K562 (cell line): Measurements from ENCODE around the gene TOX3. TPM values are rescaled to one million over a fixed set of nuclear protein-coding genes. Genes with fewer than 3 reads are reported as not detected.

ENCODE experiments used
- ATAC-seq: fragments of 200-7000 bp; cut with Tn5 transposase; 3 replicates; pipeline ENCODE4 v1.9.1; 2020; ENCODE audit warnings: moderate library complexity
- BruUV-seq: library from RNA; stranded (reverse); fragments of 400-500 nt; replicated peaks from 2 replicates; lab custom pipeline; 2021; lab: Mats Ljungman, UMichigan
- CTCF ChIA-PET: fragments of 300-600 bp; formaldehyde crosslinking; extraction: SDS; loops from one replicate; lab custom pipeline; 2021; ENCODE audit warnings: low intra/inter-chr PET ratio; lab: Yijun Ruan, JAX
- POLR2A ChIA-PET: fragments of 300-600, 350-650 bp; sonication (Branson Sonifier 250); formaldehyde crosslinking; extraction: SDS; loops from one replicate; lab custom pipeline; 2021; ENCODE audit warnings: antibody characterized with exemption, inconsistent platforms; lab: Yijun Ruan, JAX
- DNase-seq, 4 experiments: peaks; one replicate each; pipeline versions ENCODE4 v3.0.0 to v3.0.0-alpha.2; 2011 to 2018; ENCODE audit warnings: low spot score in 3 of 4, mixed read lengths in 3 of 4; ENCODE audit errors: extremely low read depth in 1 of 4
- FAIRE-seq: peaks from 2 replicates; lab custom pipeline; 2011; peaks lifted over from hg19 to GRCh38; lab: Jason Lieb, UNC
- H2AFZ ChIP-seq: 2 replicates; pipeline ENCODE4 v1.6.0; 2011; ENCODE audit warnings: low read depth, low read length, control low read depth, inconsistent platforms
- H3K27ac ChIP-seq: fragments of 200-600 bp; 3 replicates; pipeline ENCODE4 v1.8.0; 2011; ENCODE audit warnings: low read depth, mild to moderate bottlenecking, control low read depth, inconsistent platforms, low read length, moderate library complexity, mixed read lengths; ENCODE audit errors: extremely low read depth
- H3K27me3 ChIP-seq, 2 experiments: fragments of 300-600 bp in 1 of 2; 2 replicates in 1 of 2; 3 replicates in 1 of 2; pipeline versions ENCODE4 v1.6.0 to v1.8.0; 2011; ENCODE audit warnings: inconsistent platforms in 2 of 2, low read length in 2 of 2, mild to moderate bottlenecking in 1 of 2, mixed read lengths in 1 of 2, moderate library complexity in 1 of 2; ENCODE audit not compliant: control insufficient read depth in 2 of 2, insufficient read depth in 2 of 2
- H3K36me3 ChIP-seq: fragments of 300-600 bp; 3 replicates; pipeline ENCODE4 v1.8.0; 2011; ENCODE audit warnings: mild to moderate bottlenecking, low read length, inconsistent platforms; ENCODE audit not compliant: control insufficient read depth, insufficient read depth
- H3K4me1 ChIP-seq, 2 experiments: fragments of 200-600 bp in 1 of 2; replicated peaks in 1 of 2; 2 replicates in 1 of 2; 3 replicates in 1 of 2; pipeline versions ENCODE4 v1.5.1 to v1.8.0; 2011; ENCODE audit warnings: inconsistent platforms in 2 of 2, low read length in 2 of 2, mild to moderate bottlenecking in 1 of 2, mixed read lengths in 1 of 2, moderate library complexity in 1 of 2; ENCODE audit not compliant: control insufficient read depth in 2 of 2, insufficient read depth in 2 of 2
- H3K4me2 ChIP-seq: 2 replicates; pipeline ENCODE4 v1.6.1; 2011; ENCODE audit warnings: low read length, control low read depth, inconsistent platforms, mixed read lengths; ENCODE audit not compliant: insufficient read depth
- H3K4me3 ChIP-seq: fragments of 200-600 bp; sonication (generic), shearing (Covaris generic); 2 replicates; pipeline ENCODE4 v1.5.1; 2016; ENCODE audit warnings: control low read depth, inconsistent platforms
- H3K79me2 ChIP-seq: fragments of 200-600 bp; 3 replicates; pipeline ENCODE4 v1.8.0; 2011; ENCODE audit warnings: low read length, inconsistent platforms; ENCODE audit not compliant: control insufficient read depth, insufficient read depth
- H3K9ac ChIP-seq, 2 experiments: 2 replicates each; pipeline versions ENCODE4 v1.6.0 to v1.6.1; 2011; ENCODE audit warnings: low read depth in 2 of 2, low read length in 2 of 2, control low read depth in 1 of 2, inconsistent platforms in 1 of 2, mild to moderate bottlenecking in 1 of 2, mixed read lengths in 1 of 2; ENCODE audit not compliant: insufficient read depth in 1 of 2
- H3K9me1 ChIP-seq: one replicate; pipeline ENCODE4 v1.6.0; 2011; ENCODE audit warnings: inconsistent platforms, mild to moderate bottlenecking, low read length, moderate library complexity; ENCODE audit not compliant: control insufficient read depth, insufficient read depth
- H3K9me3 ChIP-seq: replicated peaks from 2 replicates; pipeline ENCODE4 v1.5.1; 2011; ENCODE audit warnings: low read depth, low read length, inconsistent platforms; ENCODE audit not compliant: control insufficient read depth, insufficient read depth
- H4K20me1 ChIP-seq: replicated peaks from 2 replicates; pipeline ENCODE4 v1.6.1; 2011; ENCODE audit warnings: low read length, inconsistent platforms, mixed read lengths; ENCODE audit not compliant: control insufficient read depth, insufficient read depth
- CBFA2T3 ChIP-seq: fragments of 450-650 bp; IDR thresholded peaks from 2 replicates; pipeline ENCODE4 v1.6.1; 2017
- DACH1 ChIP-seq: fragments of 450-650 bp; IDR thresholded peaks from 2 replicates; pipeline ENCODE4 v1.6.1; 2018; ENCODE audit not compliant: partially characterized antibody
- FOXP1 ChIP-seq: sonication (generic); formaldehyde crosslinking; IDR thresholded peaks from 2 replicates; pipeline ENCODE4 v1.8.0; 2022; ENCODE audit warnings: mild to moderate bottlenecking, missing genetic modification reagents
- HBP1 ChIP-seq: fragments of 450-650 bp; formaldehyde crosslinking; IDR thresholded peaks from 2 replicates; pipeline ENCODE4 v1.4.0; 2022; ENCODE audit warnings: missing genetic modification characterization
- HOMEZ ChIP-seq: fragments of 250-450 bp; sonication (Bioruptor Pico); IDR thresholded peaks from 2 replicates; pipeline ENCODE4 v1.4.0; 2020; ENCODE audit warnings: mild to moderate bottlenecking, moderate library complexity
- ZNF445 ChIP-seq: fragments of 250-450 bp; sonication (Bioruptor Pico); IDR thresholded peaks from 2 replicates; pipeline ENCODE4 v1.4.0; 2020; ENCODE audit warnings: low read depth, mild to moderate bottlenecking, moderate library complexity
- ZNF75A ChIP-seq: fragments of 450-650 bp; formaldehyde crosslinking; IDR thresholded peaks from 2 replicates; pipeline ENCODE4 v1.4.0; 2020; ENCODE audit warnings: mild to moderate bottlenecking
- WGBS: fragments of 100-300 bp; shearing (Covaris generic); methylation state at CpG from one replicate; pipeline ENCODE4 v1.1.6; 2016; ENCODE audit warnings: low coverage, mixed read lengths; ENCODE audit not compliant: insufficient coverage; ENCODE audit errors: missing lambda C conversion rate; 5-methylcytosine and 5-hydroxymethylcytosine counted together
- in situ Hi-C: fragments of 300-500 bp; cut with MboI; formaldehyde crosslinking; loops from 4 replicates; pipeline ENCODE4 v1.15.0; 2018; ENCODE audit warnings: inconsistent platforms, mixed read lengths
- intact Hi-C: fragments of 100-400 bp; cut with micrococcal nuclease; formaldehyde crosslinking; loops from 2 replicates; pipeline ENCODE4 v1.14.2; 2022
- polyA plus RNA-seq, 8 experiments: library from polyadenylated mRNA; depleted of rRNA in 4 of 8; stranded (reverse) in 5 of 8; unstranded in 3 of 8; fragments of >200 nt; fragmentation: Nextera tagmentation in 2 of 8; fragmentation: Illumina TruSeq in 1 of 8; extraction: Ambion mirVana in 2 of 8; extraction: Trizol in 1 of 8; gene quantifications; 2 replicates each; pipeline versions ENCODE4 v1.2.1 to v1.2.3, GENCODE V29; 2011 to 2014; ENCODE audit warnings: inconsistent platforms in 1 of 8, missing spikeins in 1 of 8
- total RNA-seq, 7 experiments: library from RNA; depleted of rRNA in 6 of 7; stranded (reverse); fragments of >200 nt in 6 of 7; fragmentation: Illumina TruSeq in 2 of 7; extraction: Trizol in 2 of 7; gene quantifications; 2 replicates each; pipeline versions ENCODE4 v1.2.1 to v1.2.3, GENCODE V29; 2011 to 2021; ENCODE audit warnings: low replicate concordance in 1 of 7
- TF ChIP-seq, protein P1 (sequence below): fragments of 450-650 bp; IDR thresholded peaks from 2 replicates; pipeline ENCODE4 v1.6.1; 2016; ENCODE audit warnings: borderline replicate concordance
- TF ChIP-seq, protein P2 (sequence below): fragments of 250-450 bp; sonication (Bioruptor Pico); IDR thresholded peaks from 2 replicates; pipeline ENCODE4 v1.8.0; 2021; ENCODE audit warnings: moderate library complexity, mild to moderate bottlenecking, inconsistent platforms

TOX3 gene
- total and polyA plus RNA-seq, 9 of the 15 experiments (the other 6 are each of a cell fraction or from before 2014, with no cell fraction given), result not detected

GRCh38 chr16:52446080-52446479 lies 100.9 kb downstream of the TOX3 start:
- CTCF ChIA-PET, result no interaction called here
- Histone ChIP-seq H3K36me3 (no peaks in the 10 kb centered on the region), H3K79me2 (no peaks in the 10 kb centered on the region)

DNA sequence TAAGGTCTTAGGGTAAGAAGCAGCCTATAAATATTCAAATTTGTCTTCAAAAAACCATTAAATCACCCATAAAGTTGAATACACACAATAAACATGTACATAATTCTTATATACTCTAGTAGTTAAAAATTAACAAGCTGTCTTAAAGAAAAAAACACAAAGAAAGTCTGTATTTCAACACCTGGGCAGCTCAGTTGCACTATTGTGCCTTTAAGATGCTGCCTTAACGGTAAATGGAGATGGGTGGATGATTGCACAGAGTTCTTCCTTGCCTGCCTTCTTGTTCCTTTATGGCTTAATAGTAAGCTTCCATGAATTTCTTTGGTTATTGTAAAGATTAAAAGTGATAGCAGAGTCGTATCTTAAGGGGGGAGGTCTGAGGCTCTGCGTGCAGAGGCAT lies 105.1 kb downstream of the TOX3 start:
- POLR2A ChIA-PET, result no interaction called here
- WGBS, result 2% methylated on average over 3 of the region's 3 CpGs
- H3K36me3 ChIP-seq, result no peaks in the 10 kb centered on the region
- TF ChIP-seq, protein P1, sequence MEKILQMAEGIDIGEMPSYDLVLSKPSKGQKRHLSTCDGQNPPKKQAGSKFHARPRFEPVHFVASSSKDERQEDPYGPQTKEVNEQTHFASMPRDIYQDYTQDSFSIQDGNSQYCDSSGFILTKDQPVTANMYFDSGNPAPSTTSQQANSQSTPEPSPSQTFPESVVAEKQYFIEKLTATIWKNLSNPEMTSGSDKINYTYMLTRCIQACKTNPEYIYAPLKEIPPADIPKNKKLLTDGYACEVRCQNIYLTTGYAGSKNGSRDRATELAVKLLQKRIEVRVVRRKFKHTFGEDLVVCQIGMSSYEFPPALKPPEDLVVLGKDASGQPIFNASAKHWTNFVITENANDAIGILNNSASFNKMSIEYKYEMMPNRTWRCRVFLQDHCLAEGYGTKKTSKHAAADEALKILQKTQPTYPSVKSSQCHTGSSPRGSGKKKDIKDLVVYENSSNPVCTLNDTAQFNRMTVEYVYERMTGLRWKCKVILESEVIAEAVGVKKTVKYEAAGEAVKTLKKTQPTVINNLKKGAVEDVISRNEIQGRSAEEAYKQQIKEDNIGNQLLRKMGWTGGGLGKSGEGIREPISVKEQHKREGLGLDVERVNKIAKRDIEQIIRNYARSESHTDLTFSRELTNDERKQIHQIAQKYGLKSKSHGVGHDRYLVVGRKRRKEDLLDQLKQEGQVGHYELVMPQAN, result no peak
- TF ChIP-seq ZNF445 (CRISPR knock-in tag), result no peak
- no peak for TF ChIP-seq HBP1 (CRISPR knock-in tag)
- TF ChIP-seq FOXP1, result no peak
- TF ChIP-seq DACH1, result no peak
- TF ChIP-seq, protein P2, sequence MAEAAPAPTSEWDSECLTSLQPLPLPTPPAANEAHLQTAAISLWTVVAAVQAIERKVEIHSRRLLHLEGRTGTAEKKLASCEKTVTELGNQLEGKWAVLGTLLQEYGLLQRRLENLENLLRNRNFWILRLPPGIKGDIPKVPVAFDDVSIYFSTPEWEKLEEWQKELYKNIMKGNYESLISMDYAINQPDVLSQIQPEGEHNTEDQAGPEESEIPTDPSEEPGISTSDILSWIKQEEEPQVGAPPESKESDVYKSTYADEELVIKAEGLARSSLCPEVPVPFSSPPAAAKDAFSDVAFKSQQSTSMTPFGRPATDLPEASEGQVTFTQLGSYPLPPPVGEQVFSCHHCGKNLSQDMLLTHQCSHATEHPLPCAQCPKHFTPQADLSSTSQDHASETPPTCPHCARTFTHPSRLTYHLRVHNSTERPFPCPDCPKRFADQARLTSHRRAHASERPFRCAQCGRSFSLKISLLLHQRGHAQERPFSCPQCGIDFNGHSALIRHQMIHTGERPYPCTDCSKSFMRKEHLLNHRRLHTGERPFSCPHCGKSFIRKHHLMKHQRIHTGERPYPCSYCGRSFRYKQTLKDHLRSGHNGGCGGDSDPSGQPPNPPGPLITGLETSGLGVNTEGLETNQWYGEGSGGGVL (CRISPR knock-in tag), result no peak
- no peak for TF ChIP-seq ZNF75A
- TF ChIP-seq HOMEZ (CRISPR knock-in tag), result no peak

More at GRCh38 chr16:52446080-52446479, 100.9 kb downstream of the TOX3 start:
- no peaks in the 10 kb centered on the region for H3K9me1 ChIP-seq
- in situ Hi-C loops, result no loop called here
- BruUV-seq, result no TSS peak
- intact Hi-C loops, result no loop called here
- no peaks in the 10 kb centered on the region for H3K27me3 ChIP-seq
- no peak overlapping the region for H2AFZ ChIP-seq
- ATAC-seq (no peak), DNase-seq (no peak), FAIRE-seq (no peak)
- 0% methylated on average over 4 of the region's 4 CpGs for WGBS
- no peaks in the 10 kb centered on the region for H3K9me3 ChIP-seq
- no peak overlapping the region for H3K27ac ChIP-seq
- no peak overlapping the region for H3K4me3 ChIP-seq
- no peak for TF ChIP-seq CBFA2T3
- POLR2A ChIA-PET, result no interaction called here
- H3K4me1 ChIP-seq, result no peaks in the 10 kb centered on the region
- no peak overlapping the region for H3K9ac ChIP-seq
- no peaks in the 10 kb centered on the region for H4K20me1 ChIP-seq
- H3K4me2 ChIP-seq, result no peak overlapping the region

More for the DNA sequence above, 105.1 kb downstream of the TOX3 start:
- H3K79me2 ChIP-seq, result no peaks in the 10 kb centered on the region
- no peak for DNase-seq
- no peak overlapping the region for H3K4me2 ChIP-seq
- BruUV-seq, result no TSS peak
- CTCF ChIA-PET, result no interaction called here
- in situ Hi-C loops, result no loop called here
- H3K27ac ChIP-seq, result no peak overlapping the region
- no peaks in the 10 kb centered on the region for H3K9me3 ChIP-seq
- FAIRE-seq, result no peak
- no peaks in the 10 kb centered on the region for H3K9me1 ChIP-seq
- ATAC-seq, result no peak
- intact Hi-C loops, result no loop called here
- H3K27me3 ChIP-seq, result no peaks in the 10 kb centered on the region
- H3K9ac ChIP-seq, result no peak overlapping the region
- no peaks in the 10 kb centered on the region for H3K4me1 ChIP-seq
- no peaks in the 10 kb centered on the region for H4K20me1 ChIP-seq
- no peak overlapping the region for H3K4me3 ChIP-seq
- H2AFZ ChIP-seq, result no peak overlapping the region
